HG02610 (cell line): Measurements from ENCODE around the gene EBP.

Experiments used
- ATAC-seq: cut with Tn5 transposase; IDR thresholded peaks from one replicate; pipeline ENCODE4 v1.9.1; 2021; ENCODE audit warnings: mild to moderate bottlenecking, moderate library complexity; ENCODE audit not compliant: unreplicated experiment

EBP gene

GRCh38 chrX:48521353-48522243, at the start of gene EBP:
EBP (plus strand) TSS chrX:48521808; CDS start chrX:48523772, 1,964 bp downstream.
- peak; percentile 98 for ATAC-seq

- no peak for ATAC-seq
These were observed 49.4 kb upstream of the EBP start for GRCh38 chrX:48472225-48472624.

GRCh38 chrX:48472851-48473703, 48.5 kb upstream of the EBP start:
- ATAC-seq, result no peak

GRCh38 chrX:48473704-48473990, 48.0 kb upstream of the EBP start:
- no peak for ATAC-seq

- ATAC-seq, result no peak
These were observed 47.5 kb upstream of the EBP start for GRCh38 chrX:48474127-48474526.

- no peak for ATAC-seq
These were observed 47.0 kb upstream of the EBP start for GRCh38 chrX:48474581-48474980.

- no peak for ATAC-seq
These were observed 46.3 kb upstream of the EBP start for GRCh38 chrX:48475296-48475695.

GRCh38 chrX:48475774-48476577, 45.6 kb upstream of the EBP start, which contains the start of gene FTSJ1:
FTSJ1 (plus strand) TSS chrX:48476199; CDS start chrX:48478048, 1,849 bp downstream.
- peak; percentile 91 for ATAC-seq

- no peak for ATAC-seq
These were observed 44.7 kb upstream of the EBP start for GRCh38 chrX:48476919-48477318.

GRCh38 chrX:48477960-48478755, 43.5 kb upstream of the EBP start:
- ATAC-seq, result no peak

- ATAC-seq, result no peak
These were observed 42.8 kb upstream of the EBP start for GRCh38 chrX:48478806-48479205.

GRCh38 chrX:48480142-48480541, 41.5 kb upstream of the EBP start:
- no peak for ATAC-seq

- no peak for ATAC-seq
These were observed 41.0 kb upstream of the EBP start for GRCh38 chrX:48480583-48480982.

GRCh38 chrX:48482526-48482925, 39.1 kb upstream of the EBP start:
- ATAC-seq, result no peak

GRCh38 chrX:48487362-48487798, 34.2 kb upstream of the EBP start:
- ATAC-seq, result no peak

- ATAC-seq, result no peak
These were observed 33.6 kb upstream of the EBP start for GRCh38 chrX:48488034-48488433.

- ATAC-seq, result no peak
These were observed 32.3 kb upstream of the EBP start for GRCh38 chrX:48489296-48489695.

GRCh38 chrX:48489892-48490291, 31.7 kb upstream of the EBP start:
- ATAC-seq, result no peak

GRCh38 chrX:48490661-48491060, 30.9 kb upstream of the EBP start:
- ATAC-seq, result no peak

GRCh38 chrX:48491809-48492208, 29.8 kb upstream of the EBP start:
- ATAC-seq, result no peak
